ENCODE results near the gene TST. TPM values are rescaled to one million over a fixed set of nuclear protein-coding genes. Genes with fewer than 3 reads are reported as not detected.

TST gene
- total and polyA plus RNA-seq, 2 donors (not counting 1 experiment from before 2014, with no cell fraction given): 12.7 to 21.6 TPM

DNA sequence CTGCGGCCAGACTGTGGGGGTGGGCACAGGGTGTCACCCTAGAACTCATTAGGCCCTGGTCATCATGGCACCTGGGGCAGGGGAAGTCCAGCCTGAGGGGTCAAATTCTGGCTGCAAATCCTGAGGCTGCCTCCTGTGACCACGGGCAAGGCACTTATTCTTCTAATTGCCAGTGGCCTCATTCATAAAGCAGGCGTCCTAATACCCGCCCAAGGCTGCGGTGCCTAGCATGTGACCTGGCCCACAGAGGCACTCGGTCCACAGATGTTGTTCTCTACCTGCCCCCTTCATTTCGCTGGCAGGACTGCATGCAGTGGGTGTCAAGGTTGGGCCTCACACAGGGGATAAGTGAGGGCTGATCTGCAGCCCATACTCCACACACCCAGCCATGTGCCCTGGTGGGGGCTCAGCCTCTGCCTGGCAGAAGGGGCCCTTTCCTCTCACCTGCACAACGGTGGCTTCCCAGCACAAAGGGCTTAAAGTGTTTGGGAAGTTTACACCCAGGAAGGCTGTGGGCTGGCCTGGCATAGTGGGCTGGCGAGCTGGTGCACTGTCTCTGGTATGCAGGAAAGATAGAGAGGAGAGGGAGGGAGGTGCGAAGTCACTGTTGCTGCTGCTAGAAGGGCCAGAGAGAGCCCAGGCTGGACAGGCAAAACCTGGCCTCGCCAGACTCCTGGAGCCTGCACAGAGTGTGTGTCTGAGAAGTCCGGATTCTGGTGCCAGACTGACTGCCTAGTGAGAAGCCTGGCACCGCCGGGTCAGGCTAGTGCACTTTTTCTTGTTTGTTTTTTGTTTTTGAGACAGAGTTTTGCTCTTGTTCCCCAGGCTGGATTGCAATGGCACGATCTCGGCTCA, 3.5 kb upstream of the TST start:
- peaks cover 4% of the 10 kb centered on the region for H3K4me1 ChIP-seq (ENCODE audit: control insufficient read depth, extremely low read depth, insufficient read depth, low read length)
- no peak overlapping the region for H3K4me2 ChIP-seq (ENCODE audit: extremely low read depth, insufficient read depth, low read length)
- no peak for DNase-seq (ENCODE audit: low read depth in 2 of 2)
- H3K79me2 ChIP-seq (ENCODE audit: control insufficient read depth, insufficient read depth, low read length): peaks cover 5% of the 10 kb centered on the region
- no peaks in the 10 kb centered on the region for H3K27me3 ChIP-seq (ENCODE audit: control insufficient read depth, insufficient read depth, low read length)
- no peak for TF ChIP-seq EZH2 (IDR thresholded peaks at IDR 0.05; ENCODE audit: low read length, missing control alignments)
- TF ChIP-seq, protein P1, sequence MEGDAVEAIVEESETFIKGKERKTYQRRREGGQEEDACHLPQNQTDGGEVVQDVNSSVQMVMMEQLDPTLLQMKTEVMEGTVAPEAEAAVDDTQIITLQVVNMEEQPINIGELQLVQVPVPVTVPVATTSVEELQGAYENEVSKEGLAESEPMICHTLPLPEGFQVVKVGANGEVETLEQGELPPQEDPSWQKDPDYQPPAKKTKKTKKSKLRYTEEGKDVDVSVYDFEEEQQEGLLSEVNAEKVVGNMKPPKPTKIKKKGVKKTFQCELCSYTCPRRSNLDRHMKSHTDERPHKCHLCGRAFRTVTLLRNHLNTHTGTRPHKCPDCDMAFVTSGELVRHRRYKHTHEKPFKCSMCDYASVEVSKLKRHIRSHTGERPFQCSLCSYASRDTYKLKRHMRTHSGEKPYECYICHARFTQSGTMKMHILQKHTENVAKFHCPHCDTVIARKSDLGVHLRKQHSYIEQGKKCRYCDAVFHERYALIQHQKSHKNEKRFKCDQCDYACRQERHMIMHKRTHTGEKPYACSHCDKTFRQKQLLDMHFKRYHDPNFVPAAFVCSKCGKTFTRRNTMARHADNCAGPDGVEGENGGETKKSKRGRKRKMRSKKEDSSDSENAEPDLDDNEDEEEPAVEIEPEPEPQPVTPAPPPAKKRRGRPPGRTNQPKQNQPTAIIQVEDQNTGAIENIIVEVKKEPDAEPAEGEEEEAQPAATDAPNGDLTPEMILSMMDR (conservative IDR thresholded peaks at IDR 0.05 in 1 of 2, IDR thresholded peaks at IDR 0.05 in 1 of 2; ENCODE audit: low read depth in 1 of 2, low read length in 2 of 2): no peak
- H3K9ac ChIP-seq (ENCODE audit: insufficient read depth, low read length): no peak overlapping the region
- H3K36me3 ChIP-seq (ENCODE audit: control insufficient read depth, insufficient read depth, low read length): peaks cover 2% of the 10 kb centered on the region
- no peak overlapping the region for H2AFZ ChIP-seq (ENCODE audit: low read length)
- no peak overlapping the region for H3K27ac ChIP-seq (ENCODE audit: insufficient read depth, low read length)
- no peak overlapping the region for H3K4me3 ChIP-seq (replicated peaks in 1 of 4; ENCODE audit: control extremely low read depth in 1 of 4, insufficient read depth in 1 of 4, low read depth in 3 of 4, low read length in 4 of 4)
- no peaks in the 10 kb centered on the region for H3K9me3 ChIP-seq (ENCODE audit: control insufficient read depth, insufficient read depth, low read depth, low read length)
- H4K20me1 ChIP-seq (ENCODE audit: control insufficient read depth, extremely low read depth, insufficient read depth, low read length): no peaks in the 10 kb centered on the region

DNA sequence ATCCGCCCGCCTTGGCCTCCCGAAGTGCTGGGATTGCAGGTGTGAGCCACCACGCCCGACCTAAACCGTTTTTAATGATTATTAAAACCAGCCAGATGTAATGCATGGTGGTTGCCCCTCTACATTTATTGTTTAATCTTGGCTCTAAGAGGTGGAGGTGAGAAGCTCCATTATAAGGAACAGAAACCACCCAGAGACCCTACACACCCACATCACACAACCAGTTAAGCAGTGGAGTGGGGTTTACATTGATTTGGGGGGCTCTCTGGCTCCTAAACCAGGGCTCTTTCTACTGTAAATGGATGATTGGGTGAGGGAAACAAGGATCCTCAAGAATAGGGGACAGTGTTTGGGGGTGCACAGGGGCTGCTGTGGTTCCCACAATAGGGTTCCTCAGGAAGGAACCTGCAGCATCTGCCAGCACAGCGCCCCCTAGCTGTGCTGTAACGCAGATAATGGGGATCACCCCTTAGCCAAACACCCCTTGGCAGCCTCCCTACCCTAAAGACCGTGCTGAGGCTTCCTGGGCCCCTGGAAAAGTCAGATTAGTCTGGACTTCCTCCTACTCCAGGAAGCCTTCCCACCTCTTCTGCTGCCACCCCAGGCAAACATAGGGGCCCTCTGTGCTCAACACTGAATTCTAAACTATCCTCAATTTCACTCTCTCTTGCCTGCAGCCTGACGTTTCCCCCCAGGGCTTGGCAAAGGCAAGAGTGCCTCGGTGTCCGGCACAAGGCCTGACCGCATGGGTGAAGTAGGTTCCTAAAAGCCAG, 2.6 kb upstream of the TST start:
- no peak for TF ChIP-seq EZH2 (IDR thresholded peaks at IDR 0.05; ENCODE audit: low read length, missing control alignments)
- TF ChIP-seq, protein P1 (conservative IDR thresholded peaks at IDR 0.05 in 1 of 2, IDR thresholded peaks at IDR 0.05 in 1 of 2; ENCODE audit: low read depth in 1 of 2, low read length in 2 of 2): peak; percentile 62 to 75
- peak; percentile 25 to 43 for DNase-seq (ENCODE audit: low read depth in 2 of 2)
- Histone ChIP-seq H3K4me3 (replicated peaks in 1 of 4; ENCODE audit: control extremely low read depth in 1 of 4, insufficient read depth in 1 of 4, low read depth in 3 of 4, low read length in 4 of 4) (no peak overlapping the region), H3K9me3 (ENCODE audit: control insufficient read depth, insufficient read depth, low read depth, low read length) (no peaks in the 10 kb centered on the region), H3K4me1 (ENCODE audit: control insufficient read depth, extremely low read depth, insufficient read depth, low read length) (peaks cover 4% of the 10 kb centered on the region), H3K27ac (ENCODE audit: insufficient read depth, low read length) (no peak overlapping the region), H2AFZ (ENCODE audit: low read length) (no peak overlapping the region), H3K79me2 (ENCODE audit: control insufficient read depth, insufficient read depth, low read length) (peaks cover 5% of the 10 kb centered on the region), H4K20me1 (ENCODE audit: control insufficient read depth, extremely low read depth, insufficient read depth, low read length) (no peaks in the 10 kb centered on the region), H3K27me3 (ENCODE audit: control insufficient read depth, insufficient read depth, low read length) (no peaks in the 10 kb centered on the region), H3K36me3 (ENCODE audit: control insufficient read depth, insufficient read depth, low read length) (peaks cover 2% of the 10 kb centered on the region), H3K9ac (ENCODE audit: insufficient read depth, low read length) (no peak overlapping the region), H3K4me2 (ENCODE audit: extremely low read depth, insufficient read depth, low read length) (no peak overlapping the region)

DNA sequence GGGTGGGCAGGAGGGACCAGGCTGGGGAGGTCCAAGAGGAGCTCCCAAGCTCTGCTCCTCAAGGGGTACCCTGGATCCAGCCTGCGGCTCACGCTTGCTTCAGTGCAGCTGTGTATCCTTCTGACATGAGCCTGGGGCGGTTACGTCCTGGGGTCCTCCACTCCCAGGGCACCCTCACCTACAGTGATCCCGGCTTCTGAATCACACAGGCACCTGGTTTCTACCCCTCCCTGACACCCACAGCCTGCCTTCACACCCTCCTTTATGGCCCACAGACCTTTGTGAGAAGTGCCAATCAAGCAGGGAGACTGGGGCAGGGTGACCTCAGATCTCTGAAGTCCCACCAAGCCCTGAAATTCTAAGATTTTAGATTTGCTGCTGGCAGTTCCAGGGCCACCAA, 1.8 kb upstream of the TST start:
- Histone ChIP-seq H3K4me3 (replicated peaks in 1 of 4; ENCODE audit: control extremely low read depth in 1 of 4, insufficient read depth in 1 of 4, low read depth in 3 of 4, low read length in 4 of 4) (no peak overlapping the region), H3K9me3 (ENCODE audit: control insufficient read depth, insufficient read depth, low read depth, low read length) (no peaks in the 10 kb centered on the region), H2AFZ (ENCODE audit: low read length) (no peak overlapping the region), H3K36me3 (ENCODE audit: control insufficient read depth, insufficient read depth, low read length) (peaks cover 2% of the 10 kb centered on the region), H3K4me1 (ENCODE audit: control insufficient read depth, extremely low read depth, insufficient read depth, low read length) (peaks cover 4% of the 10 kb centered on the region), H3K27me3 (ENCODE audit: control insufficient read depth, insufficient read depth, low read length) (no peaks in the 10 kb centered on the region), H3K79me2 (ENCODE audit: control insufficient read depth, insufficient read depth, low read length) (peaks cover 5% of the 10 kb centered on the region), H3K9ac (ENCODE audit: insufficient read depth, low read length) (no peak overlapping the region), H3K27ac (ENCODE audit: insufficient read depth, low read length) (no peak overlapping the region), H4K20me1 (ENCODE audit: control insufficient read depth, extremely low read depth, insufficient read depth, low read length) (no peaks in the 10 kb centered on the region), H3K4me2 (ENCODE audit: extremely low read depth, insufficient read depth, low read length) (no peak overlapping the region)
- no peak for DNase-seq (ENCODE audit: low read depth in 2 of 2)
- TF ChIP-seq, protein P1 (conservative IDR thresholded peaks at IDR 0.05 in 1 of 2, IDR thresholded peaks at IDR 0.05 in 1 of 2; ENCODE audit: low read depth in 1 of 2, low read length in 2 of 2): no peak
- TF ChIP-seq EZH2 (IDR thresholded peaks at IDR 0.05; ENCODE audit: low read length, missing control alignments): no peak

Measured in fibroblast of lung (primary cell).